ENCODE measurements around the gene STXBP5. TPM values are rescaled to one million over a fixed set of nuclear protein-coding genes. Genes with fewer than 3 reads are reported as not detected.

The STXBP5 gene
- total RNA-seq, 3 donors from 2014 or later (not counting 1 experiment from before 2014, with no cell fraction given) = 22.9 to 43.9 (median 35.9) TPM

GRCh38 chr6:147406783-147407182 is 202.6 kb downstream of the STXBP5 start:
- Mint-ChIP-seq H3K4me1 (no peaks in the 10 kb centered on the region), H3K9me3 (peaks cover 0 to 7% of the 10 kb centered on the region in 2 donors), H3K27me3 (ENCODE audit: low read depth in 2 of 2) (no peaks in the 10 kb centered on the region), H3K27ac (no peak overlapping the region), H3K36me3 (peaks cover 8% of the 10 kb centered on the region), H3K4me3 (no peak overlapping the region)
- H3K27me3 ChIP-seq (ENCODE audit: control insufficient read depth, insufficient read depth, low read length) = no peaks in the 10 kb centered on the region
- H3K9me3 ChIP-seq (ENCODE audit: control insufficient read depth, insufficient read depth, low read length) = peaks cover 2% of the 10 kb centered on the region
- no peak overlapping the region for H3K27ac ChIP-seq (ENCODE audit: low read length)
- WGBS (ENCODE audit: insufficient coverage) = 96% methylated on average over 27 of the region's 27 CpGs
- TF ChIP-seq CTCF (IDR thresholded peaks at IDR 0.05) = no peak
- ATAC-seq (no peak), DNase-seq (no peak)
- H3K4me1 ChIP-seq (ENCODE audit: control insufficient read depth, insufficient read depth, low read length) = no peaks in the 10 kb centered on the region
- H3K36me3 ChIP-seq (ENCODE audit: control insufficient read depth, insufficient read depth, low read length) = no peaks in the 10 kb centered on the region
- intact Hi-C loops (cut with micrococcal nuclease) = no loop called here
- no peak overlapping the region for H3K4me3 ChIP-seq (ENCODE audit: low read length)

- no peak overlapping the region for H3K27ac Mint-ChIP-seq
These were observed 203.4 kb downstream of the STXBP5 start for GRCh38 chr6:147407571-147407970.

GRCh38 chr6:147416622-147417021 is 212.4 kb downstream of the STXBP5 start:
- Mint-ChIP-seq H3K27ac (no peak overlapping the region), H3K27me3 (ENCODE audit: low read depth in 2 of 2) (peaks cover 0 to 3% of the 10 kb centered on the region in 2 donors), H3K36me3 (no peaks in the 10 kb centered on the region), H3K9me3 (peaks cover 3 to 5% of the 10 kb centered on the region in 2 donors), H3K4me1 (no peaks in the 10 kb centered on the region), H3K4me3 (no peak overlapping the region)
- H3K27me3 ChIP-seq (ENCODE audit: control insufficient read depth, insufficient read depth, low read length) = no peaks in the 10 kb centered on the region
- H3K4me3 ChIP-seq (ENCODE audit: low read length) = no peak overlapping the region
- DNase-seq (no peak), ATAC-seq (no peak)
- TF ChIP-seq CTCF (IDR thresholded peaks at IDR 0.05) = no peak
- H3K27ac ChIP-seq (ENCODE audit: low read length) = no peak overlapping the region
- no peaks in the 10 kb centered on the region for H3K36me3 ChIP-seq (ENCODE audit: control insufficient read depth, insufficient read depth, low read length)
- no peaks in the 10 kb centered on the region for H3K4me1 ChIP-seq (ENCODE audit: control insufficient read depth, insufficient read depth, low read length)
- H3K9me3 ChIP-seq (ENCODE audit: control insufficient read depth, insufficient read depth, low read length) = no peaks in the 10 kb centered on the region
- intact Hi-C loops (cut with micrococcal nuclease) = no loop called here
- 90% methylated on average over 4 of the region's 4 CpGs for WGBS (ENCODE audit: insufficient coverage)

More at GRCh38 chr6:147407571-147407970, 203.4 kb downstream of the STXBP5 start:
- DNase-seq = no peak
- Mint-ChIP-seq H3K4me1 (no peaks in the 10 kb centered on the region), H3K36me3 (peaks cover 8% of the 10 kb centered on the region), H3K9me3 (peaks cover 2 to 7% of the 10 kb centered on the region in 2 donors), H3K4me3 (no peak overlapping the region), H3K27me3 (ENCODE audit: low read depth in 2 of 2) (no peaks in the 10 kb centered on the region)
- TF ChIP-seq CTCF (IDR thresholded peaks at IDR 0.05) = no peak
- ATAC-seq = no peak
- Histone ChIP-seq H3K9me3 (ENCODE audit: control insufficient read depth, insufficient read depth, low read length) (no peaks in the 10 kb centered on the region), H3K4me3 (ENCODE audit: low read length) (no peak overlapping the region), H3K4me1 (ENCODE audit: control insufficient read depth, insufficient read depth, low read length) (no peaks in the 10 kb centered on the region), H3K27ac (ENCODE audit: low read length) (no peak overlapping the region), H3K27me3 (ENCODE audit: control insufficient read depth, insufficient read depth, low read length) (no peaks in the 10 kb centered on the region), H3K36me3 (ENCODE audit: control insufficient read depth, insufficient read depth, low read length) (no peaks in the 10 kb centered on the region)
- intact Hi-C loops (cut with micrococcal nuclease) = no loop called here
- 86% methylated on average over 8 of the region's 8 CpGs for WGBS (ENCODE audit: insufficient coverage)

GRCh38 chr6:147417954-147418353 is 213.7 kb downstream of the STXBP5 start:
- Histone ChIP-seq H3K4me1 (ENCODE audit: control insufficient read depth, insufficient read depth, low read length) (no peaks in the 10 kb centered on the region), H3K36me3 (ENCODE audit: control insufficient read depth, insufficient read depth, low read length) (no peaks in the 10 kb centered on the region), H3K27ac (ENCODE audit: low read length) (no peak overlapping the region), H3K27me3 (ENCODE audit: control insufficient read depth, insufficient read depth, low read length) (no peaks in the 10 kb centered on the region), H3K4me3 (ENCODE audit: low read length) (no peak overlapping the region), H3K9me3 (ENCODE audit: control insufficient read depth, insufficient read depth, low read length) (no peaks in the 10 kb centered on the region)
- 94% methylated on average over 7 of the region's 7 CpGs for WGBS (ENCODE audit: insufficient coverage)
- H3K9me3 Mint-ChIP-seq = peaks cover 4 to 5% of the 10 kb centered on the region in 2 donors
- peaks cover 0 to 3% of the 10 kb centered on the region in 2 donors for H3K27me3 Mint-ChIP-seq (ENCODE audit: low read depth in 2 of 2)
- H3K27ac Mint-ChIP-seq = no peak overlapping the region
- no peaks in the 10 kb centered on the region for H3K36me3 Mint-ChIP-seq
- intact Hi-C loops (cut with micrococcal nuclease) = no loop called here
- ATAC-seq (no peak), DNase-seq (no peak)
- no peak overlapping the region for H3K4me3 Mint-ChIP-seq
- TF ChIP-seq CTCF (IDR thresholded peaks at IDR 0.05) = no peak
- H3K4me1 Mint-ChIP-seq = no peaks in the 10 kb centered on the region
